Neural cell (in vitro differentiated cells): Measurements from ENCODE around the gene IGFL2. TPM values are rescaled to one million over a fixed set of nuclear protein-coding genes. Genes with fewer than 3 reads are reported as not detected.
"Not testable (repeated sequence)": the region's sequence is repeated elsewhere in the genome, so short reads cannot be mapped to it uniquely, and the experiment has no call there.

Experiments used
- H2AFZ ChIP-seq: fragments of 200-600, 300-800 bp; sonication (generic), shearing (Covaris generic); 2 replicates; pipeline ENCODE4 v1.6.0; 2014; ENCODE audit warnings: low read depth, mild to moderate bottlenecking, antibody characterized with exemption, low read length, moderate library complexity
- H3F3A ChIP-seq: fragments of 200-600 bp; shearing (Covaris generic); 2 replicates; pipeline ENCODE4 v1.6.1; 2016; ENCODE audit warnings: mild to moderate bottlenecking, moderate library complexity, mixed read lengths, antibody characterized with exemption, low read length; ENCODE audit not compliant: insufficient read depth, poor library complexity, severe bottlenecking
- H3K27ac ChIP-seq: fragments of 200-600, 300-800 bp; sonication (generic), shearing (Covaris generic); 2 replicates; pipeline ENCODE4 v1.5.1; 2014; ENCODE audit warnings: mild to moderate bottlenecking, low read length, moderate library complexity
- H3K27me3 ChIP-seq: fragments of 300-800, 200-600 bp; sonication (generic), shearing (Covaris generic); 2 replicates; pipeline ENCODE4 v1.6.0; 2014; ENCODE audit warnings: mild to moderate bottlenecking, low read depth, low read length, moderate library complexity; ENCODE audit not compliant: insufficient read depth
- H3K36me3 ChIP-seq: fragments of 300-800, 200-600 bp; sonication (generic), shearing (Covaris generic); 2 replicates; pipeline ENCODE4 v1.5.1; 2014; ENCODE audit warnings: mild to moderate bottlenecking, antibody characterized with exemption, low read length, moderate library complexity; ENCODE audit not compliant: insufficient read depth
- H3K4me2 ChIP-seq: fragments of 300-800, 200-600 bp; sonication (generic), shearing (Covaris generic); 2 replicates; pipeline ENCODE4 v1.6.0; 2014; ENCODE audit warnings: mild to moderate bottlenecking, low read length
- H3K4me3 ChIP-seq: fragments of 300-800, 200-600 bp; sonication (generic), shearing (Covaris generic); 2 replicates; pipeline ENCODE4 v1.5.1; 2014; ENCODE audit warnings: mild to moderate bottlenecking, low read length, moderate library complexity
- H3K79me2 ChIP-seq: fragments of 200-600 bp; shearing (Covaris generic); replicated peaks from 2 replicates; pipeline ENCODE4 v1.6.0; 2014; ENCODE audit warnings: mild to moderate bottlenecking, low read length, moderate library complexity; ENCODE audit not compliant: insufficient read depth
- H3K9ac ChIP-seq: fragments of 300-800, 200-600 bp; sonication (generic), shearing (Covaris generic); 2 replicates; pipeline ENCODE4 v1.6.1; 2016; ENCODE audit warnings: mild to moderate bottlenecking, low read length, mixed read lengths
- H3K9me2 ChIP-seq: fragments of 200-600 bp; shearing (Covaris generic); 2 replicates; pipeline ENCODE4 v1.6.1; 2016; ENCODE audit warnings: mild to moderate bottlenecking, low read length, mixed read lengths; ENCODE audit not compliant: insufficient read depth
- H3K9me3 ChIP-seq: fragments of 200-600, 300-800 bp; sonication (generic), shearing (Covaris generic); 2 replicates; pipeline ENCODE4 v1.6.1; 2016; ENCODE audit warnings: mild to moderate bottlenecking, mixed run types, low read length, moderate library complexity, mixed read lengths
- H4K20me1 ChIP-seq: fragments of 200-600 bp; shearing (Covaris generic); 2 replicates; pipeline ENCODE4 v1.6.1; 2016; ENCODE audit warnings: mild to moderate bottlenecking, mixed run types; ENCODE audit not compliant: insufficient read depth
- CTCF ChIP-seq: fragments of 450-650 bp; IDR thresholded peaks from 2 replicates; pipeline ENCODE4 v1.5.1; 2014; ENCODE audit warnings: antibody characterized with exemption, mild to moderate bottlenecking, moderate library complexity; ENCODE audit not compliant: poor library complexity, severe bottlenecking
- EP300 ChIP-seq: fragments of 450-650 bp; conservative IDR thresholded peaks from 2 replicates; pipeline ENCODE4 v1.6.1; 2014; ENCODE audit warnings: antibody characterized with exemption, mild to moderate bottlenecking, moderate library complexity; ENCODE audit not compliant: poor library complexity, severe bottlenecking
- EZH2 ChIP-seq: fragments of 200-600, 300-800 bp; shearing (Covaris generic), sonication (generic); IDR thresholded peaks from 2 replicates; pipeline ENCODE4 v1.6.1; 2014; ENCODE audit warnings: antibody characterized with exemption, low read length, borderline replicate concordance, mild to moderate bottlenecking; ENCODE audit not compliant: insufficient read depth, poor library complexity, severe bottlenecking
- MXI1 ChIP-seq: fragments of 450-650 bp; conservative IDR thresholded peaks from 2 replicates; pipeline ENCODE4 v1.6.1; 2014; ENCODE audit warnings: antibody characterized with exemption, mild to moderate bottlenecking; ENCODE audit not compliant: poor library complexity, severe bottlenecking
- POLR2AphosphoS5 ChIP-seq: IDR thresholded peaks from 2 replicates; pipeline ENCODE4 v1.6.1; 2012
- RAD21 ChIP-seq: fragments of 450-650 bp; conservative IDR thresholded peaks from 2 replicates; pipeline ENCODE4 v1.6.1; 2014; ENCODE audit warnings: antibody characterized with exemption, mild to moderate bottlenecking, moderate library complexity
- REST ChIP-seq: IDR thresholded peaks from 2 replicates; pipeline ENCODE4 v1.6.1; 2012; ENCODE audit warnings: borderline replicate concordance
- SMC3 ChIP-seq: fragments of 450-650 bp; conservative IDR thresholded peaks from 2 replicates; pipeline ENCODE4 v1.6.1; 2014; ENCODE audit warnings: antibody characterized with exemption, mild to moderate bottlenecking, moderate library complexity; ENCODE audit not compliant: poor library complexity
- TAF1 ChIP-seq: IDR thresholded peaks from 2 replicates; pipeline ENCODE4 v1.6.1; 2012; ENCODE audit warnings: low read depth
- polyA plus RNA-seq: library from polyadenylated mRNA; depleted of rRNA; stranded (reverse); fragments of >200 nt; gene quantifications from 2 replicates; pipeline ENCODE4 v1.2.3, GENCODE V29; 2014

Gene IGFL2
- polyA plus RNA-seq, 1 donor from 2014 or later = not detected

GRCh38 chr19:46193678-46194077, 45.6 kb downstream of the IGFL2 start:
- Histone ChIP-seq H3K79me2 (no peaks in the 10 kb centered on the region), H3K36me3 (no peaks in the 10 kb centered on the region), H3F3A (no peaks in the 10 kb centered on the region), H4K20me1 (no peaks in the 10 kb centered on the region), H3K9ac (no peak overlapping the region), H3K27me3 (no peaks in the 10 kb centered on the region), H3K4me3 (no peak overlapping the region), H3K9me2 (no peaks in the 10 kb centered on the region), H3K27ac (no peak overlapping the region), H3K9me3 (no peaks in the 10 kb centered on the region), H3K4me2 (no peak overlapping the region), H2AFZ (no peak overlapping the region)
- TF ChIP-seq MXI1 = no peak

- H3F3A ChIP-seq = no peaks in the 10 kb centered on the region
- no peak overlapping the region for H3K27ac ChIP-seq
- no peaks in the 10 kb centered on the region for H4K20me1 ChIP-seq
- H3K4me2 ChIP-seq = no peak overlapping the region
- no peaks in the 10 kb centered on the region for H3K9me3 ChIP-seq
- TF ChIP-seq RAD21 (no peak), EP300 (no peak), CTCF (no peak)
- no peaks in the 10 kb centered on the region for H3K27me3 ChIP-seq
- no peaks in the 10 kb centered on the region for H3K79me2 ChIP-seq
- no peak overlapping the region for H3K4me3 ChIP-seq
- no peaks in the 10 kb centered on the region for H3K36me3 ChIP-seq
- H2AFZ ChIP-seq = no peak overlapping the region
- H3K9ac ChIP-seq = no peak overlapping the region
- H3K9me2 ChIP-seq = no peaks in the 10 kb centered on the region
These were observed 47.1 kb downstream of the IGFL2 start for GRCh38 chr19:46195104-46195503.

DNA sequence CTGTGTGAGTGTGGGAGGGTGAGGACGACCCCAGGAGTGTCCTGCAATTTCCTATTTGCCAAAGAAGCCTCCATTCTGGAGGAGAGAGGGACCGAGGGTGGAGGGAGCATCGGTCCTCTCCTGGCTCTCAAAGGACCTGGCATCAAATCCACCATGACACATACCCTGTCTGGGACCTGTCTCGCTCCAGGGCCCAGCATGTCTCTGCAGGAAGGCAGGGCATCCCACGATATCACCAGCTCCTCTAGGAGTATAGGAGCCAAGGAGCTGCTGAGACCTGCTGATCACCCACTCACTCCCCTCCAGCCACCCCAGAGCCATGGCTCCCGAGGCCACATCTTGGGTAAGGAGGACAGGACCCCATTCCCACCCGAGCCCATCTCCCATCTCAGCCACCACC, 47.9 kb downstream of the IGFL2 start:
- H3F3A ChIP-seq, H3K27ac ChIP-seq, H3K4me2 ChIP-seq, H2AFZ ChIP-seq, H3K9me3 ChIP-seq, H3K9ac ChIP-seq, H3K36me3 ChIP-seq, H3K79me2 ChIP-seq, H3K4me3 ChIP-seq, H4K20me1 ChIP-seq, H3K9me2 ChIP-seq, H3K27me3 ChIP-seq: not testable (repeated sequence)

DNA sequence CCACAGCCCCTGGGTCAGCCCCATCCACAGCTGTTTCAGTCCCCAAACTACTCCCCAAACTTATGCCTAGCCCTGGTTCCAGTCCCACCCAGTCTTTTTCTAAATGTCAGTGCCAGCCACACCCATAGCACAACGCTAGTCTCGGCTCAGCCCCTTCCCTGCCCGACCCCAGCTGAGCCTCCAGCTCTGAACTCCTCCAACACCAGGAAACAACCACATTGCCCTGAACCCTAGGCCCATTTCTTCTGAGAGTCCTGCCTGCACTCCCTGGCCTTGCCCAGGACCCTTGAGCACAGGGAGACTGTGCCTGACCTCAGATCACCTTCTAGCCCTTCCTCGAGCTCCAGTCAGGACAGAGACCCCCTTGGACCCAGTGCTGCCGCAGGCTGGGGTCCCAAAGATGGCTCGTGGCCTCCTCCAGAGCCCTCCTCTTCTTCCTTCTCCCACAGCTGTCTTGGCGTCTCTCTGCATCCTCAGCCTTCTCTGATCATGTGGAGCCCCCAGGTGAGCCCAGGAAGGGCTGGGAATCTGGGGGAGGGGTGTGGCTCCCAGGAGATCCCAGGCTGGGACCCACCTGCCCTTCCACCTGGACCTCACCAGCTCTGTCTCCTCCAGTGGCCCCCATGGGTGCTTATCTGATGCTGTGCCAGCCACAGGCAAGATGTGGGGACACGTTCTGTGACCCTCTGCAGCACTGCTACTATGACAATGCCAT, 48.5 kb downstream of the IGFL2 start:
- Histone ChIP-seq H3K79me2 (no peaks in the 10 kb centered on the region), H2AFZ (no peak overlapping the region), H4K20me1 (no peaks in the 10 kb centered on the region), H3K9me3 (no peaks in the 10 kb centered on the region), H3K9ac (no peak overlapping the region), H3F3A (no peaks in the 10 kb centered on the region), H3K36me3 (no peaks in the 10 kb centered on the region), H3K9me2 (no peaks in the 10 kb centered on the region), H3K4me2 (no peak overlapping the region), H3K27ac (no peak overlapping the region), H3K27me3 (no peaks in the 10 kb centered on the region), H3K4me3 (no peak overlapping the region)
- no peak for TF ChIP-seq REST
- TF ChIP-seq TAF1 = no peak
- TF ChIP-seq MXI1 = no peak
- no peak for TF ChIP-seq EP300
- no peak for TF ChIP-seq CTCF
- no peak for TF ChIP-seq SMC3
- TF ChIP-seq EZH2 = no peak
- no peak for TF ChIP-seq RAD21
- no peak for TF ChIP-seq POLR2AphosphoS5
